Measurements from ENCODE around the gene MYLK4. TPM values are rescaled to one million over a fixed set of nuclear protein-coding genes. Genes with fewer than 3 reads are reported as not detected.

MYLK4 gene
- total and polyA plus RNA-seq, 2 of the 13 experiments (the other 11 are each of a cell fraction or from before 2014, with no cell fraction given): 0.26 to 0.29 TPM

GRCh38 chr6:2658788-2659187 lies 91.9 kb downstream of the MYLK4 start (continued):
- TF ChIP-seq EP300 (IDR thresholded peaks at IDR 0.05; ENCODE audit: low read depth in 2 of 2, low read length in 2 of 2) (0 out of 4 replicates have a peak, but pooled peaks of 1 of the 2 experiments have one; percentile 38), EP300 (CRISPR knock-in tag; IDR thresholded peaks at IDR 0.05; ENCODE audit: borderline replicate concordance) (no peak), ATM (IDR thresholded peaks at IDR 0.05; ENCODE audit: borderline replicate concordance) (no peak), ZNF121 (CRISPR knock-in tag; IDR thresholded peaks at IDR 0.05) (no peak), PRDM4 (CRISPR knock-in tag; IDR thresholded peaks at IDR 0.05; ENCODE audit: borderline replicate concordance) (no peak), PHB2 (IDR thresholded peaks at IDR 0.05; ENCODE audit: partially characterized antibody) (no peak), GABPA (IDR thresholded peaks at IDR 0.05; ENCODE audit: low read depth, low read length) (no peak), GABPA (CRISPR knock-in tag; IDR thresholded peaks at IDR 0.05; ENCODE audit: low read depth) (peak; percentile 52; the same call in 1 of the 2 replicates), ZNF615 (CRISPR knock-in tag; IDR thresholded peaks at IDR 0.05; ENCODE audit: borderline replicate concordance) (no peak), ELF1 (CRISPR knock-in tag; IDR thresholded peaks at IDR 0.05) (peak; percentile 59), ZNF430 (CRISPR knock-in tag; IDR thresholded peaks at IDR 0.05) (no peak), ARID5B (CRISPR knock-in tag; IDR thresholded peaks at IDR 0.05) (peak; percentile 72), SNAI1 (CRISPR knock-in tag; IDR thresholded peaks at IDR 0.05; ENCODE audit: borderline replicate concordance) (no peak), MIER2 (CRISPR knock-in tag; IDR thresholded peaks at IDR 0.05) (peak; percentile 21; the same call in 1 of the 2 replicates), ZNF296 (CRISPR knock-in tag; conservative IDR thresholded peaks at IDR 0.05) (no peak), ZNF44 (CRISPR knock-in tag; IDR thresholded peaks at IDR 0.05) (no peak), ZNF841 (CRISPR knock-in tag; IDR thresholded peaks at IDR 0.05; ENCODE audit: borderline replicate concordance) (no peak), ZNF7 (CRISPR knock-in tag; IDR thresholded peaks at IDR 0.05) (no peak), ZNF83 (CRISPR knock-in tag; IDR thresholded peaks at IDR 0.05; ENCODE audit: borderline replicate concordance) (no peak), TCF12 (IDR thresholded peaks at IDR 0.05) (no peak), TCF12 (CRISPR knock-in tag; IDR thresholded peaks at IDR 0.05) (no peak), RARA (CRISPR knock-in tag; IDR thresholded peaks at IDR 0.05) (peak; percentile 40; the same call in 1 of the 2 replicates), ZNF180 (CRISPR knock-in tag; IDR thresholded peaks at IDR 0.05; ENCODE audit: borderline replicate concordance, low read depth) (no peak), ZNF441 (CRISPR knock-in tag; IDR thresholded peaks at IDR 0.05; ENCODE audit: borderline replicate concordance) (peak; percentile 92; the same call in 1 of the 2 replicates), ZNF34 (CRISPR knock-in tag; IDR thresholded peaks at IDR 0.05; ENCODE audit: borderline replicate concordance) (no peak), GTF3A (CRISPR knock-in tag; conservative IDR thresholded peaks at IDR 0.05) (no peak), SATB2 (CRISPR knock-in tag; IDR thresholded peaks at IDR 0.05) (no peak), SYNCRIP (IDR thresholded peaks at IDR 0.05; ENCODE audit: insufficient read depth, low read depth, low read length) (no peak)

Measured in HepG2 (cell line).